Measurements from ENCODE around the gene NEB. TPM values are rescaled to one million over a fixed set of nuclear protein-coding genes. Genes with fewer than 3 reads are reported as not detected.
A peak's percentile ranks its signal among the peaks of the same experiment; 100 is the strongest.

NEB gene
- total RNA-seq, 5 donors from 2014 or later (not counting 1 experiment from before 2014, with no cell fraction given): 0.91 to 1.4 (median 1.3) TPM

DNA sequence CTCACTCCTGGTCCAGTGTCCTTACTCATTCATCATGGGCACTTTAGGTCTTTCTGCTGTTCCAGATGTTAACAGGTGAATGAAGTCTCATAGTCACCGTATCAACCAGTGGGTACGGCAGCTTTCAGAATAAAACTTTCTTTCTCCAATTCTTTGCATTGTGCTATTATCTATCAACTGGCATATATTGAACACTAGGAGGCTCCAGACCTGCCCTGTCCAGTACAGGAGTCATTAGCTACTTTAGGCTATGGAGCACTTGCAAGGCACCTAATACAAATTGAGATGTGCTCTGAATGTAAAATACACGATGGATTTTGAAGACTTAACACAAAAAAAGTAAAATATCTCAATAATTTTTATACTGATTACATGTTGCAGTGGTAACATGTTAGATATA, 43.2 kb upstream of the NEB start:
- WGBS (ENCODE audit: insufficient coverage): no CpG with 5 or more reads among the region's 3 CpGs
- Histone ChIP-seq H3K4me3 (ENCODE audit: control insufficient read depth in 1 of 2, extremely low read depth in 1 of 2, low read length in 1 of 2) (no peak overlapping the region), H3K36me3 (ENCODE audit: control insufficient read depth in 2 of 2, extremely low read depth in 1 of 2, insufficient read depth in 1 of 2, low read length in 1 of 2) (peaks cover 0 to 5% of the 10 kb centered on the region in 2 donors), H3K27me3 (replicated peaks in 1 of 2; ENCODE audit: control insufficient read depth in 2 of 2, extremely low read depth in 1 of 2, insufficient read depth in 2 of 2, low read length in 1 of 2) (no peaks in the 10 kb centered on the region), H3K4me1 (ENCODE audit: control insufficient read depth in 1 of 2, extremely low read depth in 1 of 2, insufficient read depth in 2 of 2, low read length in 2 of 2) (no peaks in the 10 kb centered on the region), H3K27ac (ENCODE audit: low read length) (no peak overlapping the region), H3K9me3 (no peaks in the 10 kb centered on the region)
- Mint-ChIP-seq H3K4me3 (no peak overlapping the region), H3K9me3 (peaks cover 0 to 11% (median 3%) of the 10 kb centered on the region in 3 donors), H3K36me3 (peaks cover 63% of the 10 kb centered on the region), H3K4me1 (peaks cover 0 to 2% (median 0%) of the 10 kb centered on the region in 3 donors), H3K27me3 (no peaks in the 10 kb centered on the region), H3K27ac (no peak overlapping the region)
- DNase-seq (no peak), ATAC-seq (replicated peaks in 1 of 4) (no peak)
- POLR2A ChIA-PET: no interaction called here
- CTCF ChIA-PET: no interaction called here

DNA sequence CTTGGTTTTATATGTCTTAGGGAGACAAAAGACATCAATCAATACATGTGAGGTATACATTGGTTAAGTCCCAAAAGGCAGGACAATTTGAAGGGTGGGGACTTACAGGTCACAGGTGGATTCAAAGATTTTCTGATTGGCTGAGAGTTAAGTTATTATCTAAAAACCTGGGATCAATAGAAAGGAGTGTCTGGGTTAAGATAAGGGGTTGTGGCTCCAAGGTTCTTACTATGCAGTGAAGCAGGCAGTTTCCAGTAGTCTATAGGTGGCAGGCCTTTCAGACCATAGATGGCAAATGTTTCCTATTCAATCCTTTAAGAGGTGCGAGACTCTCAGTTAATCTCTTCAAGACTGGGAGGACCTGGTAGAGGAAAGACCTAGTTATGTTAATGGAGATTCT, 42.1 kb upstream of the NEB start:
- no peak overlapping the region for H3K4me3 ChIP-seq (ENCODE audit: control insufficient read depth in 1 of 2, extremely low read depth in 1 of 2, low read length in 1 of 2)
- H3K4me1 Mint-ChIP-seq: peaks cover 0 to 3% (median 0%) of the 10 kb centered on the region in 3 donors
- no peak overlapping the region for H3K27ac ChIP-seq (ENCODE audit: low read length)
- no peak overlapping the region for H3K4me3 Mint-ChIP-seq
- POLR2A ChIA-PET: no interaction called here
- no peak overlapping the region for H3K27ac Mint-ChIP-seq
- CTCF ChIA-PET: no interaction called here
- no peak for DNase-seq
- H3K27me3 ChIP-seq (replicated peaks in 1 of 2; ENCODE audit: control insufficient read depth in 2 of 2, extremely low read depth in 1 of 2, insufficient read depth in 2 of 2, low read length in 1 of 2): no peaks in the 10 kb centered on the region
- H3K36me3 ChIP-seq (ENCODE audit: control insufficient read depth in 2 of 2, extremely low read depth in 1 of 2, insufficient read depth in 1 of 2, low read length in 1 of 2): peaks cover 0 to 5% of the 10 kb centered on the region in 2 donors
- H3K9me3 ChIP-seq: no peaks in the 10 kb centered on the region
- H3K36me3 Mint-ChIP-seq: peaks cover 61% of the 10 kb centered on the region
- ATAC-seq (replicated peaks in 1 of 4): no peak
- no peaks in the 10 kb centered on the region for H3K27me3 Mint-ChIP-seq
- H3K4me1 ChIP-seq (ENCODE audit: control insufficient read depth in 1 of 2, extremely low read depth in 1 of 2, insufficient read depth in 2 of 2, low read length in 2 of 2): no peaks in the 10 kb centered on the region
- whole genome bisulfite sequencing (ENCODE audit: insufficient coverage): no CpG with 5 or more reads among the region's 1 CpG
- peaks cover 0 to 11% (median 3%) of the 10 kb centered on the region in 3 donors for H3K9me3 Mint-ChIP-seq

DNA sequence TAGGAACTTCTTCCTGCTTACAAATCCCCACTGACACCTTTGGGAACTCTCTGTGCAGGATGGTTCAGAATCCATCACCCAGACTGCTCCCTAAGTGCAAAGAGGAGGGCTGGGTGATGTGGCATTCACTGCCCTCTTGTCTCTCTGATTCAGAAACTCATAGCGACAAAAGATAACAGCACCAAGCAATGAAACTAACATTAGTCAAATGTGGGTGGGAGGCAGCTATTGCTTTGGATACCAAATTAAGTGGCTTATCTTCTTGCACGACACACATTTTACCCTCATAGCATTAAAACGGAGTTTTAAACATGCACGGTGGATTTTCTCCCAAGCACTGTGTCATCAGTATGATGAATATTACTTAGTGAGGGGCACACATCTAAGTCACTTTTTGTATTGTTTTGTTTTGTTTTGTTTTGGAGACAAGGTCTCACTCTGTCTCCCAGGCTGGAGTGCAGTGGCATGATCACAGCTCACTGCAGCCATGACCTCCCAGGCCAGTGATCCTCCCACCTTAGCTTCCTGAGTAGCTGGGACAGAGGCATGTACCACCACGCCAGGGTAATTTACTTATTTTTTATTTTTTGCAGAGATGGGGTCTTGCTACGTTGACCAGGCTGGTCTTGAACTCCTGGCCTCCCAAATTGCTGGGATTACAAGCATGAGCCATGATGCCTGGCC, 40.9 kb upstream of the NEB start:
- POLR2A ChIA-PET: interaction anchor here in 1 of 2 donors (0.6 kb wide), 1 partner anchor 9 kb away, joined by 3 read pairs; no protein-coding TSS in a partner anchor

DNA sequence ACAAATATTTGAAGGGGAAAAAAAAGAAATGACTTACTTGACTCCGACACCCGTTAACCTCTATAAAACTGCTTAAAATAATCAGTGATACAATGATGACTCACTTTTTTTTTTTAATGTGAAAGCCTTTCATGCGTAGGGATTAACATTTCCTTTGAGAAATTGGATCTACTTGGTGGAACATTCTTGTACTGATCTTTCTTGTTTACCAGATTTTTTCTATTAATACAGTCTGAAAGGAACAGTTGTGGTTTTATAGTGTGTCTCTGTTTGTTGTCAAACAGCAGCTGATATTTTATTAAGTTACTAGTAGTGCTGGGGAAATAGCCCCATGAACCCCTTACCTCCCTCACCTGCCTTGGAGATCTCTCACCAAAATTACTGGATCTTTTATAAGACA, 40.2 kb upstream of the NEB start:
- H3K27ac Mint-ChIP-seq: no peak overlapping the region
- peaks cover 4 to 14% (median 4%) of the 10 kb centered on the region in 3 donors for H3K9me3 Mint-ChIP-seq
- no peak for ATAC-seq (replicated peaks in 1 of 4)
- CTCF ChIA-PET: interaction anchor here in 1 of 2 donors (0.6 kb wide), 1 partner anchor 253 kb away, joined by 6 read pairs; no protein-coding TSS in a partner anchor
- Histone ChIP-seq H3K4me3 (ENCODE audit: control insufficient read depth in 1 of 2, extremely low read depth in 1 of 2, low read length in 1 of 2) (no peak overlapping the region), H3K4me1 (ENCODE audit: control insufficient read depth in 1 of 2, extremely low read depth in 1 of 2, insufficient read depth in 2 of 2, low read length in 2 of 2) (no peaks in the 10 kb centered on the region), H3K9me3 (no peaks in the 10 kb centered on the region), H3K27ac (ENCODE audit: low read length) (no peak overlapping the region), H3K27me3 (replicated peaks in 1 of 2; ENCODE audit: control insufficient read depth in 2 of 2, extremely low read depth in 1 of 2, insufficient read depth in 2 of 2, low read length in 1 of 2) (no peaks in the 10 kb centered on the region), H3K36me3 (ENCODE audit: control insufficient read depth in 2 of 2, extremely low read depth in 1 of 2, insufficient read depth in 1 of 2, low read length in 1 of 2) (peaks cover 0 to 5% of the 10 kb centered on the region in 2 donors)
- no peaks in the 10 kb centered on the region for H3K27me3 Mint-ChIP-seq
- no peak overlapping the region for H3K4me3 Mint-ChIP-seq
- POLR2A ChIA-PET: no interaction called here
- peaks cover 57% of the 10 kb centered on the region for H3K36me3 Mint-ChIP-seq
- peaks cover 0 to 8% (median 0%) of the 10 kb centered on the region in 3 donors for H3K4me1 Mint-ChIP-seq
- WGBS (ENCODE audit: insufficient coverage): 60% methylated on average over 1 of the region's 3 CpGs
- DNase-seq: no peak

More for the DNA sequence above, 40.9 kb upstream of the NEB start:
- Mint-ChIP-seq H3K4me1 (peaks cover 0 to 8% (median 0%) of the 10 kb centered on the region in 3 donors), H3K9me3 (peaks cover 0 to 15% (median 3%) of the 10 kb centered on the region in 3 donors), H3K4me3 (no peak overlapping the region), H3K36me3 (peaks cover 58% of the 10 kb centered on the region), H3K27me3 (no peaks in the 10 kb centered on the region), H3K27ac (no peak overlapping the region)
- Histone ChIP-seq H3K27me3 (replicated peaks in 1 of 2; ENCODE audit: control insufficient read depth in 2 of 2, extremely low read depth in 1 of 2, insufficient read depth in 2 of 2, low read length in 1 of 2) (no peaks in the 10 kb centered on the region), H3K4me1 (ENCODE audit: control insufficient read depth in 1 of 2, extremely low read depth in 1 of 2, insufficient read depth in 2 of 2, low read length in 2 of 2) (no peaks in the 10 kb centered on the region), H3K9me3 (no peaks in the 10 kb centered on the region), H3K27ac (ENCODE audit: low read length) (no peak overlapping the region), H3K4me3 (ENCODE audit: control insufficient read depth in 1 of 2, extremely low read depth in 1 of 2, low read length in 1 of 2) (no peak overlapping the region), H3K36me3 (ENCODE audit: control insufficient read depth in 2 of 2, extremely low read depth in 1 of 2, insufficient read depth in 1 of 2, low read length in 1 of 2) (peaks cover 0 to 5% of the 10 kb centered on the region in 2 donors)
- DNase-seq (no peak), ATAC-seq (replicated peaks in 1 of 4) (no peak)
- CTCF ChIA-PET: no interaction called here
- WGBS (ENCODE audit: insufficient coverage): no CpG with 5 or more reads among the region's 6 CpGs

DNA sequence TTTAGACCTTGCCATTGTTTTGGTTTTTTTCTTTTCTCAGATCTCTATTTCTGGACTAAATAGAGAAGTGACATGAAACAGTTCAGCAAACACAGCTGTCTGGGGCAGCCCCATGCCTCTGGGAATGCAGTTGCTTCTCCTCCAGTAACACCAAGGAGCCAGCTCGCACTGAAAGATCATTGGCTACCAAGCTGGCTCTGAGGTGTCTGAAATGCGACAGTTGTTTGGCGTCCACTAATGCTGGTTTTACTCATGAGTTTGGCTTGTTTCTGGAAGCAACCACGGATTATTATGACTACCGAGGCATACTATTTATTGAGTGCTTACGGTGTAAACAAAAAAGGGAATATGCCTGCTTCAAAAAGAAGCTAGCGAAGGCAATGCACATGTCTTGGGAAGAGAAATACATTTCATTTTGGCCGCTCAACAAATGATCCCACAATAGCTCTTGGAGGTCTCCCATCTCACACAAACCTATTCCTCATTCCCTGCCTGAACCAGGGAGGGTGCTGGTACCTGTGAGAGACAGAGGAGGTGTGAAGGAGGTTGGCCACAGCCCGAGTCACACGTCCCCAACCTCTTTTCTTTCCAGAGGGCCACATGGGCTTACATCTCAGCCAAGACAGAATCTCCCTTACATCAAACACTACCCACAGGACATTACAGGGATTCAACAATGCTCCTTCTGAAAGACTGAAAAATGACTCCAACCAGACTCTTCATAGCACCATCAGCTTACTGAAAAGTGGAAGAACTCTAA, 37.5 kb upstream of the NEB start:
- ChIA-PET CTCF (no interaction called here), POLR2A (no interaction called here)
- DNase-seq (peak in 1 of 35 experiments; percentile 29), ATAC-seq (replicated peaks in 1 of 4) (peak in 2 of 4 experiments; percentile 17 to 28)
- Histone ChIP-seq H3K27me3 (replicated peaks in 1 of 2; ENCODE audit: control insufficient read depth in 2 of 2, extremely low read depth in 1 of 2, insufficient read depth in 2 of 2, low read length in 1 of 2) (no peaks in the 10 kb centered on the region), H3K36me3 (ENCODE audit: control insufficient read depth in 2 of 2, extremely low read depth in 1 of 2, insufficient read depth in 1 of 2, low read length in 1 of 2) (peaks cover 0 to 3% of the 10 kb centered on the region in 2 donors), H3K4me3 (ENCODE audit: control insufficient read depth in 1 of 2, extremely low read depth in 1 of 2, low read length in 1 of 2) (no peak overlapping the region), H3K9me3 (no peaks in the 10 kb centered on the region), H3K4me1 (ENCODE audit: control insufficient read depth in 1 of 2, extremely low read depth in 1 of 2, insufficient read depth in 2 of 2, low read length in 2 of 2) (peaks cover 0 to 6% of the 10 kb centered on the region in 2 experiments), H3K27ac (ENCODE audit: low read length) (no peak overlapping the region)
- Mint-ChIP-seq H3K9me3 (peaks cover 2 to 12% (median 4%) of the 10 kb centered on the region in 3 donors), H3K36me3 (peaks cover 36% of the 10 kb centered on the region), H3K27ac (peak overlapping the region in 1 of 2 donors; percentile 41), H3K27me3 (no peaks in the 10 kb centered on the region), H3K4me1 (peaks cover 0 to 15% (median 3%) of the 10 kb centered on the region in 3 donors), H3K4me3 (no peak overlapping the region)
- 94% methylated on average over 4 of the region's 10 CpGs for WGBS (ENCODE audit: insufficient coverage)

DNA sequence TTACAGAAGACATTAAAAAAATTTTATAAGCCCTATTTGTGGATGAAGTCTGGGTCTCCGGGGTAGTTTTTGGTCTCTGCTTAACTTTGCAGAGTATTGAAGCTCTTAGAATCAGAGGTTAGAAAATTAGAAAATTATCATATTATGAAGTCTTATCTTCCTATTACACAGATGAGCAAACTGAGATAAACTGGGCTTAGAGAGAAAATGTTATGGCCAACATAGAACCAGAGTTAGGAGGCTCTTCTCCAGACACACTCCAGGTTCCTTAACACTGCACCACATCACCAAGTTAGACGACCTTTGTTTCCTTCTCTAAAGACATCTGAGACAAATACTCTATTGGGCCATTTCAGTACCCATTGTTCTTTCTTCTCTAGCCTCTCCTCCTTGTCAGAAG, 36.7 kb upstream of the NEB start:
- Histone ChIP-seq H3K27me3 (replicated peaks in 1 of 2; ENCODE audit: control insufficient read depth in 2 of 2, extremely low read depth in 1 of 2, insufficient read depth in 2 of 2, low read length in 1 of 2) (no peaks in the 10 kb centered on the region), H3K36me3 (ENCODE audit: control insufficient read depth in 2 of 2, extremely low read depth in 1 of 2, insufficient read depth in 1 of 2, low read length in 1 of 2) (no peaks in the 10 kb centered on the region), H3K4me1 (ENCODE audit: control insufficient read depth in 1 of 2, extremely low read depth in 1 of 2, insufficient read depth in 2 of 2, low read length in 2 of 2) (peaks cover 0 to 10% of the 10 kb centered on the region in 2 experiments), H3K27ac (ENCODE audit: low read length) (peak overlapping the region; percentile 15), H3K4me3 (ENCODE audit: control insufficient read depth in 1 of 2, extremely low read depth in 1 of 2, low read length in 1 of 2) (no peak overlapping the region), H3K9me3 (no peaks in the 10 kb centered on the region)
- peaks cover 2 to 12% (median 4%) of the 10 kb centered on the region in 3 donors for H3K9me3 Mint-ChIP-seq
- H3K4me3 Mint-ChIP-seq: no peak overlapping the region
- WGBS (ENCODE audit: insufficient coverage): no CpG with 5 or more reads among the region's 2 CpGs
- no peak for ATAC-seq (replicated peaks in 1 of 4)
- no peaks in the 10 kb centered on the region for H3K27me3 Mint-ChIP-seq
- CTCF ChIA-PET: no interaction called here
- H3K4me1 Mint-ChIP-seq: peaks cover 3 to 23% (median 11%) of the 10 kb centered on the region in 3 donors
- no peak for DNase-seq
- peak overlapping the region in 1 of 2 donors; percentile 41 for H3K27ac Mint-ChIP-seq
- peaks cover 33% of the 10 kb centered on the region for H3K36me3 Mint-ChIP-seq
- POLR2A ChIA-PET: interaction anchor here in 1 of 2 donors (0.7 kb wide), 1 partner anchor 64 kb away, joined by 5 read pairs; no protein-coding TSS in a partner anchor

All from T-cell (primary cell).